Osteoblast (primary cell): ENCODE data around the gene TAF12. TPM values are rescaled to one million over a fixed set of nuclear protein-coding genes. Genes with fewer than 3 reads are reported as not detected.
"Not testable (repeated sequence)": the region's sequence is repeated elsewhere in the genome, so short reads cannot be mapped to it uniquely, and the experiment has no call there.

Experiments used
- DNase-seq: peaks from one replicate; pipeline ENCODE4 v3.0.0; 2011; ENCODE audit warnings: low spot score, mixed read lengths; ENCODE audit not compliant: insufficient read length; ENCODE audit errors: missing footprints
- H2AFZ ChIP-seq: 2 replicates; pipeline ENCODE4 v1.6.0; 2011; ENCODE audit warnings: mild to moderate bottlenecking, low read length
- H3K27ac ChIP-seq: 2 replicates; pipeline ENCODE4 v1.5.1; 2011; ENCODE audit warnings: mild to moderate bottlenecking, low read depth, low read length, moderate library complexity
- H3K27me3 ChIP-seq: 2 replicates; pipeline ENCODE4 v1.6.0; 2012; ENCODE audit warnings: mild to moderate bottlenecking, control low read depth, inconsistent platforms, low read length, moderate library complexity; ENCODE audit not compliant: insufficient read depth
- H3K36me3 ChIP-seq: 2 replicates; pipeline ENCODE4 v1.5.1; 2011; ENCODE audit warnings: mild to moderate bottlenecking, low read length, control low read depth, moderate library complexity; ENCODE audit not compliant: insufficient read depth
- H3K4me1 ChIP-seq: 2 replicates; pipeline ENCODE4 v1.5.1; 2011; ENCODE audit warnings: mild to moderate bottlenecking, low read length, control low read depth, moderate library complexity; ENCODE audit not compliant: insufficient read depth
- H3K4me2 ChIP-seq: 2 replicates; pipeline ENCODE4 v1.6.0; 2011; ENCODE audit warnings: mild to moderate bottlenecking, low read length; ENCODE audit not compliant: insufficient read depth
- H3K4me3 ChIP-seq: fragments of 200-600 bp; sonication (generic); 3 replicates; pipeline ENCODE4 v1.5.1; 2012; ENCODE audit warnings: mild to moderate bottlenecking, low read length, inconsistent platforms; ENCODE audit not compliant: insufficient read depth
- H3K79me2 ChIP-seq: 2 replicates; pipeline ENCODE4 v1.6.0; 2012; ENCODE audit warnings: mild to moderate bottlenecking, low read length, control low read depth, inconsistent platforms; ENCODE audit not compliant: insufficient read depth
- H3K9me3 ChIP-seq: 2 replicates; pipeline ENCODE4 v1.5.1; 2011; ENCODE audit warnings: low read depth, low read length, control low read depth
- H4K20me1 ChIP-seq: 2 replicates; pipeline ENCODE4 v1.6.0; 2012; ENCODE audit warnings: mild to moderate bottlenecking, low read length, control low read depth; ENCODE audit not compliant: insufficient read depth
- CTCF ChIP-seq: IDR thresholded peaks from 2 replicates; pipeline ENCODE4 v1.5.1; 2011; ENCODE audit warnings: mild to moderate bottlenecking, low read depth, low read length, moderate library complexity; ENCODE audit errors: extremely low read depth
- total RNA-seq: library from RNA; depleted of rRNA; stranded (reverse); fragments of >200 nt; gene quantifications from 2 replicates; pipeline ENCODE4 v1.2.3, GENCODE V29; 2012

Gene TAF12
- total RNA-seq, 1 donor: 29.0 TPM

GRCh38 chr1:28591708-28592320 lies 51.1 kb downstream of the TAF12 start, which contains the start of gene RAB42:
TSS of gene RAB42 (plus strand) at chr1:28592265. CDS start at chr1:28592512, 247 bp downstream.
- peak; percentile 91 for DNase-seq

GRCh38 chr1:28586585-28587391 lies 56.1 kb downstream of the TAF12 start:
- not testable (repeated sequence) for H3K4me1 ChIP-seq, H3K79me2 ChIP-seq, H3K4me3 ChIP-seq, H3K27me3 ChIP-seq, H4K20me1 ChIP-seq, H3K36me3 ChIP-seq, H3K9me3 ChIP-seq, DNase-seq, H3K4me2 ChIP-seq, H2AFZ ChIP-seq, H3K27ac ChIP-seq

More at GRCh38 chr1:28591708-28592320, 51.1 kb downstream of the TAF12 start, which contains the start of gene RAB42:
- Histone ChIP-seq H3K4me3 (peak within 1 kb of the TSS; percentile 70), H3K9me3 (no peaks in the 10 kb centered on the region), H3K27me3 (no peaks in the 10 kb centered on the region), H3K4me2 (peak within 1 kb of the TSS; percentile 86), H3K79me2 (no peaks in the 10 kb centered on the region), H3K4me1 (peaks cover 3% of the 10 kb centered on the region), H4K20me1 (no peaks in the 10 kb centered on the region), H3K27ac (no peak within 1 kb of the TSS), H2AFZ (peak within 1 kb of the TSS; percentile 76), H3K36me3 (no peaks in the 10 kb centered on the region)
- no peak for TF ChIP-seq CTCF

- peak overlapping the region; percentile 80 for H3K4me3 ChIP-seq
These were observed 60.6 kb downstream of the TAF12 start for GRCh38 chr1:28582248-28582615.

More at GRCh38 chr1:28582248-28582615, 60.6 kb downstream of the TAF12 start:
- Histone ChIP-seq H3K27me3 (no peaks in the 10 kb centered on the region), H3K79me2 (peaks cover 24% of the 10 kb centered on the region), H3K27ac (peak overlapping the region; percentile 72), H4K20me1 (peaks cover 40% of the 10 kb centered on the region), H3K4me2 (peak overlapping the region; percentile 84), H2AFZ (peak overlapping the region; percentile 98), H3K36me3 (peaks cover 37% of the 10 kb centered on the region), H3K9me3 (no peaks in the 10 kb centered on the region), H3K4me1 (peaks cover 25% of the 10 kb centered on the region)
- DNase-seq: no peak
- TF ChIP-seq CTCF: no peak
